K562 (cell line): ENCODE results near the gene EXTL1.

Source experiments
- EZH2 ChIP-seq: IDR thresholded peaks from 2 replicates; pipeline ENCODE4 v1.6.1; 2012; ENCODE audit warnings: low read depth, mild to moderate bottlenecking, inconsistent platforms, low read length, borderline replicate concordance
- TF ChIP-seq, protein P1 (sequence below): fragments of 250-450 bp; sonication (Bioruptor Pico); IDR thresholded peaks from 2 replicates; pipeline ENCODE4 v1.4.0; 2020; ENCODE audit warnings: mild to moderate bottlenecking

- TF ChIP-seq, protein P1, sequence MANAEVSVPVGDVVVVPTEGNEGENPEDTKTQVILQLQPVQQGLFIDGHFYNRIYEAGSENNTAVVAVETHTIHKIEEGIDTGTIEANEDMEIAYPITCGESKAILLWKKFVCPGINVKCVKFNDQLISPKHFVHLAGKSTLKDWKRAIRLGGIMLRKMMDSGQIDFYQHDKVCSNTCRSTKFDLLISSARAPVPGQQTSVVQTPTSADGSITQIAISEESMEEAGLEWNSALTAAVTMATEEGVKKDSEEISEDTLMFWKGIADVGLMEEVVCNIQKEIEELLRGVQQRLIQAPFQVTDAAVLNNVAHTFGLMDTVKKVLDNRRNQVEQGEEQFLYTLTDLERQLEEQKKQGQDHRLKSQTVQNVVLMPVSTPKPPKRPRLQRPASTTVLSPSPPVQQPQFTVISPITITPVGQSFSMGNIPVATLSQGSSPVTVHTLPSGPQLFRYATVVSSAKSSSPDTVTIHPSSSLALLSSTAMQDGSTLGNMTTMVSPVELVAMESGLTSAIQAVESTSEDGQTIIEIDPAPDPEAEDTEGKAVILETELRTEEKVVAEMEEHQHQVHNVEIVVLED (CRISPR knock-in tag): no peak
- no peak for TF ChIP-seq EZH2
Measured at GRCh38 chr1:26064553-26064952, 43.0 kb downstream of the EXTL1 start.
